ENCODE measurements around the gene DDX42. TPM values are rescaled to one million over a fixed set of nuclear protein-coding genes. Genes with fewer than 3 reads are reported as not detected.
A peak's percentile ranks its signal among the peaks of the same experiment; 100 is the strongest.

The DDX42 gene
- total and polyA plus RNA-seq, 2 donors (not counting 1 experiment from before 2014, with no cell fraction given) = 61.6 to 170 TPM

GRCh38 chr17:63824362-63824761 is 50.4 kb downstream of the DDX42 start:
- peak overlapping the region in 1 of 2 donors; percentile 92 for H3K27ac ChIP-seq (ENCODE audit: low read length in 2 of 2)
- no peaks in the 10 kb centered on the region for H3K9me3 Mint-ChIP-seq (ENCODE audit: insufficient read depth)
- 89% methylated on average over 8 of the region's 9 CpGs for WGBS (ENCODE audit: insufficient coverage)

More at GRCh38 chr17:63824362-63824761, 50.4 kb downstream of the DDX42 start:
- peaks cover 2 to 67% of the 10 kb centered on the region in 2 experiments for H3K36me3 ChIP-seq (replicated peaks in 1 of 2; ENCODE audit: control extremely low read depth in 1 of 2, control insufficient read depth in 1 of 2, extremely low read depth in 1 of 2, insufficient read depth in 2 of 2, low read length in 1 of 2)
- no peak overlapping the region for H3K4me2 ChIP-seq (replicated peaks; ENCODE audit: low read depth, low read length, poor library complexity, severe bottlenecking)
- Mint-ChIP-seq H3K4me3 (no peak overlapping the region), H3K27me3 (no peaks in the 10 kb centered on the region), H3K27ac (peak overlapping the region; percentile 65), H3K4me1 (peaks cover 68% of the 10 kb centered on the region)
- H3K4me1 ChIP-seq (ENCODE audit: control insufficient read depth in 2 of 2, insufficient read depth in 2 of 2, low read length in 2 of 2) = peaks cover 42 to 59% of the 10 kb centered on the region in 2 donors
- no peaks in the 10 kb centered on the region for H3K9me3 ChIP-seq (ENCODE audit: control extremely low read depth in 1 of 3, control insufficient read depth in 2 of 3, insufficient read depth in 1 of 3, low read length in 2 of 3)
- no peak overlapping the region for H3K9ac ChIP-seq (ENCODE audit: low read length)
- H3K27me3 ChIP-seq (replicated peaks in 1 of 4; ENCODE audit: control extremely low read depth in 1 of 4, control insufficient read depth in 3 of 4, insufficient read depth in 4 of 4, low read length in 3 of 4) = no peaks in the 10 kb centered on the region
- H2AFZ ChIP-seq (ENCODE audit: insufficient read depth, low read depth, low read length, poor library complexity, severe bottlenecking) = no peak overlapping the region
- TF ChIP-seq CTCF (IDR thresholded peaks at IDR 0.05) (no peak), EZH2 (IDR thresholded peaks at IDR 0.05; ENCODE audit: borderline replicate concordance, insufficient read depth, low read depth, low read length, poor library complexity, severe bottlenecking) (no peak)
- POLR2A ChIA-PET = interaction anchor here (1.0 kb wide), 1 partner anchor 51 kb away, joined by 8 read pairs; the partner anchor contains the start of genes CCDC47 and DDX42
- CTCF ChIA-PET = interaction anchor here (1.2 kb wide), 2 partner anchors 11 to 48 kb away, joined by 3 read pairs; no protein-coding TSS in a partner anchor
- ATAC-seq (ENCODE audit: low read depth) (no peak), DNase-seq (no peak)
- H4K20me1 ChIP-seq (ENCODE audit: control insufficient read depth, insufficient read depth, low read length, poor library complexity, severe bottlenecking) = peaks cover 5% of the 10 kb centered on the region
- intact Hi-C loops (cut with micrococcal nuclease) = no loop called here
- H3K4me3 ChIP-seq (ENCODE audit: control extremely low read depth in 1 of 5, extremely low read depth in 1 of 5, insufficient read depth in 1 of 5, low read depth in 2 of 5, low read length in 4 of 5) = no peak overlapping the region
- peaks cover 46% of the 10 kb centered on the region for H3K79me2 ChIP-seq (ENCODE audit: control insufficient read depth, insufficient read depth, low read length)
